Endothelial cell of umbilical vein (primary cell): ENCODE results near the gene GLI1. TPM values are rescaled to one million over a fixed set of nuclear protein-coding genes. Genes with fewer than 3 reads are reported as not detected.

ENCODE experiments used
- BruUV-seq: library from RNA; stranded (reverse); fragments of 400-500 nt; replicated peaks from 2 replicates; lab custom pipeline; 2021; lab: Mats Ljungman, UMichigan
- CTCF ChIA-PET: fragments of 300-600, 350-600 bp; sonication (Branson Sonifier 250); formaldehyde crosslinking; loops from one replicate; lab custom pipeline; 2021; ENCODE audit warnings: antibody characterized with exemption, inconsistent platforms; lab: Charles Lee
- POLR2A ChIA-PET: fragments of 300-600, 350-600 bp; sonication (Branson Sonifier 250); formaldehyde crosslinking; loops from one replicate; lab custom pipeline; 2021; ENCODE audit warnings: antibody characterized with exemption, inconsistent platforms; lab: Charles Lee
- DNase-seq: peaks from one replicate; pipeline ENCODE4 v3.0.0-alpha.2; 2011; ENCODE audit warnings: low read depth, low spot score
- FAIRE-seq: peaks from 2 replicates; lab custom pipeline; 2011; peaks lifted over from hg19 to GRCh38; lab: Jason Lieb, UNC
- H2AFZ ChIP-seq: 2 replicates; pipeline ENCODE4 v1.6.0; 2012; ENCODE audit warnings: low read depth, low read length, control low read depth, inconsistent platforms
- H3K27ac ChIP-seq: 2 replicates; pipeline ENCODE4 v1.5.1; 2011; ENCODE audit warnings: low read depth, mild to moderate bottlenecking, control low read depth, low read length, moderate library complexity; ENCODE audit not compliant: insufficient read depth
- H3K27me3 ChIP-seq, 2 experiments: 2 replicates each; pipeline versions ENCODE4 v1.6.0 to v1.6.1; 2011; ENCODE audit warnings: low read length in 2 of 2, mixed read lengths in 1 of 2; ENCODE audit not compliant: control insufficient read depth in 2 of 2, insufficient read depth in 2 of 2
- H3K36me3 ChIP-seq, 2 experiments: 2 replicates in 1 of 2; 3 replicates in 1 of 2; pipeline ENCODE4 v1.5.1; 2011; ENCODE audit warnings: low read length in 2 of 2, mild to moderate bottlenecking in 1 of 2, moderate library complexity in 1 of 2; ENCODE audit not compliant: control insufficient read depth in 2 of 2, insufficient read depth in 2 of 2; ENCODE audit errors: extremely low read depth in 1 of 2
- H3K4me1 ChIP-seq: 3 replicates; pipeline ENCODE4 v1.5.1; 2011; ENCODE audit warnings: mild to moderate bottlenecking, low read length; ENCODE audit not compliant: control insufficient read depth, insufficient read depth; ENCODE audit errors: extremely low read depth
- H3K4me2 ChIP-seq: 2 replicates; pipeline ENCODE4 v1.6.1; 2011; ENCODE audit warnings: low read length, control low read depth, mixed read lengths; ENCODE audit not compliant: insufficient read depth
- H3K4me3 ChIP-seq, 3 experiments: fragments of 200-600 bp in 1 of 3; sonication (generic), shearing (Covaris generic) in 1 of 3; replicated peaks in 1 of 3; 2 replicates each; pipeline ENCODE4 v1.5.1; 2011 to 2016; ENCODE audit warnings: control low read depth in 3 of 3, low read length in 3 of 3, mild to moderate bottlenecking in 2 of 3, inconsistent platforms in 1 of 3, low read depth in 1 of 3, moderate library complexity in 1 of 3; ENCODE audit not compliant: insufficient read depth in 1 of 3
- H3K79me2 ChIP-seq: 2 replicates; pipeline ENCODE4 v1.6.0; 2012; ENCODE audit warnings: low read length, inconsistent platforms; ENCODE audit not compliant: control insufficient read depth, insufficient read depth
- H3K9ac ChIP-seq: replicated peaks from 2 replicates; pipeline ENCODE3; 2011; ENCODE audit warnings: low read length, control low read depth; ENCODE audit not compliant: insufficient read depth; ENCODE audit errors: extremely low read depth
- H3K9me1 ChIP-seq: replicated peaks from 3 replicates; pipeline ENCODE4 v1.6.0; 2011; ENCODE audit warnings: mild to moderate bottlenecking, low read length; ENCODE audit not compliant: control insufficient read depth, insufficient read depth; ENCODE audit errors: extremely low read depth
- H3K9me3 ChIP-seq: replicated peaks from 2 replicates; pipeline ENCODE4 v1.5.1; 2012; ENCODE audit warnings: low read length, inconsistent platforms; ENCODE audit not compliant: control insufficient read depth, insufficient read depth
- H4K20me1 ChIP-seq: replicated peaks from 2 replicates; pipeline ENCODE3; 2011; ENCODE audit warnings: mild to moderate bottlenecking, low read length; ENCODE audit not compliant: control insufficient read depth, insufficient read depth; ENCODE audit errors: extremely low read depth
- EZH2 ChIP-seq: IDR thresholded peaks from 2 replicates; pipeline ENCODE4 v1.6.1; 2012; ENCODE audit warnings: borderline replicate concordance, low read depth, mild to moderate bottlenecking, moderate library complexity, low read length, inconsistent platforms; ENCODE audit not compliant: severe bottlenecking
- FOS ChIP-seq: IDR thresholded peaks from 2 replicates; pipeline ENCODE4 v1.6.1; 2011; ENCODE audit warnings: mild to moderate bottlenecking, low read length, moderate library complexity, borderline replicate concordance; ENCODE audit not compliant: insufficient read depth
- GATA2 ChIP-seq: IDR thresholded peaks from 2 replicates; pipeline ENCODE4 v1.7.0; 2011; ENCODE audit warnings: low read depth, mild to moderate bottlenecking, moderate library complexity, mixed read lengths, low read length; ENCODE audit not compliant: insufficient read length, insufficient read depth
- JUN ChIP-seq: IDR thresholded peaks from 2 replicates; pipeline ENCODE4 v1.6.1; 2011; ENCODE audit warnings: borderline replicate concordance, low read depth; ENCODE audit not compliant: insufficient read length, insufficient read depth
- MAX ChIP-seq: IDR thresholded peaks from 2 replicates; pipeline ENCODE4 v1.6.1; 2011; ENCODE audit not compliant: insufficient read depth, insufficient read length
- MYC ChIP-seq: IDR thresholded peaks from one replicate; pipeline ENCODE4 v1.6.1; 2011; ENCODE audit warnings: mild to moderate bottlenecking, low read depth, low read length
- POLR2A ChIP-seq: IDR thresholded peaks from 2 replicates; pipeline ENCODE4 v1.6.1; 2012; ENCODE audit warnings: low read depth, mild to moderate bottlenecking, control low read depth, low read length
- POLR2AphosphoS5 ChIP-seq: IDR thresholded peaks from 2 replicates; pipeline ENCODE4 v1.6.1; 2012; ENCODE audit warnings: low read depth, mild to moderate bottlenecking, control low read depth, low read length, moderate library complexity; ENCODE audit not compliant: insufficient read depth
- dilution Hi-C: fragments of 300-500 bp; cut with MboI; formaldehyde crosslinking; loops from one replicate; pipeline ENCODE4 v1.15.0; 2019; ENCODE audit warnings: low sequenced_read_pairs; ENCODE audit not compliant: extremely low pct_ligation_motif_present
- intact Hi-C: fragments of 100-400 bp; cut with micrococcal nuclease; formaldehyde crosslinking; loops from one replicate; pipeline ENCODE4 v1.10.0; 2022
- polyA plus RNA-seq, 4 experiments: library from polyadenylated mRNA; depleted of rRNA in 3 of 4; stranded (reverse) in 3 of 4; unstranded in 1 of 4; fragments of >200 nt; gene quantifications; 2 replicates each; pipeline versions ENCODE4 v1.2.1 to v1.2.3, GENCODE V29; 2011 to 2012; ENCODE audit warnings: missing spikeins in 1 of 4
- total RNA-seq: library from RNA; stranded (reverse); gene quantifications from 2 replicates; pipeline ENCODE4 v1.2.3, GENCODE V29; 2021
- TF ChIP-seq, protein P1 (sequence below), 2 donors: IDR thresholded peaks; 1 replicate in 1 of 2; 2 replicates in 1 of 2; pipeline ENCODE4 v1.5.1; 2011; ENCODE audit warnings: low read length in 2 of 2, mild to moderate bottlenecking in 2 of 2, moderate library complexity in 2 of 2, control low read depth in 1 of 2, inconsistent platforms in 1 of 2, low read depth in 1 of 2; ENCODE audit not compliant: insufficient read depth in 1 of 2; ENCODE audit errors: extremely low read depth in 1 of 2

Gene GLI1
- total and polyA plus RNA-seq, 2 donors (not counting 3 experiments of a cell fraction or from before 2014, with no cell fraction given): 0.10 to 0.29 TPM

GRCh38 chr12:57496822-57497221 is 37.2 kb downstream of the GLI1 start:
- Histone ChIP-seq H3K27ac (no peak overlapping the region), H2AFZ (no peak overlapping the region), H3K9me3 (no peaks in the 10 kb centered on the region), H3K36me3 (peaks cover 26 to 28% of the 10 kb centered on the region in 2 experiments), H3K4me3 (no peak overlapping the region), H3K4me2 (no peak overlapping the region), H4K20me1 (no peaks in the 10 kb centered on the region), H3K27me3 (no peaks in the 10 kb centered on the region), H3K79me2 (no peaks in the 10 kb centered on the region), H3K4me1 (no peaks in the 10 kb centered on the region), H3K9ac (no peak overlapping the region), H3K9me1 (no peaks in the 10 kb centered on the region)
- dilution Hi-C loops: no loop called here
- TF ChIP-seq, protein P1, sequence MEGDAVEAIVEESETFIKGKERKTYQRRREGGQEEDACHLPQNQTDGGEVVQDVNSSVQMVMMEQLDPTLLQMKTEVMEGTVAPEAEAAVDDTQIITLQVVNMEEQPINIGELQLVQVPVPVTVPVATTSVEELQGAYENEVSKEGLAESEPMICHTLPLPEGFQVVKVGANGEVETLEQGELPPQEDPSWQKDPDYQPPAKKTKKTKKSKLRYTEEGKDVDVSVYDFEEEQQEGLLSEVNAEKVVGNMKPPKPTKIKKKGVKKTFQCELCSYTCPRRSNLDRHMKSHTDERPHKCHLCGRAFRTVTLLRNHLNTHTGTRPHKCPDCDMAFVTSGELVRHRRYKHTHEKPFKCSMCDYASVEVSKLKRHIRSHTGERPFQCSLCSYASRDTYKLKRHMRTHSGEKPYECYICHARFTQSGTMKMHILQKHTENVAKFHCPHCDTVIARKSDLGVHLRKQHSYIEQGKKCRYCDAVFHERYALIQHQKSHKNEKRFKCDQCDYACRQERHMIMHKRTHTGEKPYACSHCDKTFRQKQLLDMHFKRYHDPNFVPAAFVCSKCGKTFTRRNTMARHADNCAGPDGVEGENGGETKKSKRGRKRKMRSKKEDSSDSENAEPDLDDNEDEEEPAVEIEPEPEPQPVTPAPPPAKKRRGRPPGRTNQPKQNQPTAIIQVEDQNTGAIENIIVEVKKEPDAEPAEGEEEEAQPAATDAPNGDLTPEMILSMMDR (IDR thresholded peaks at IDR 0.05; ENCODE audit: extremely low read depth in 1 of 2, insufficient read depth in 1 of 2, low read depth in 1 of 2, low read length in 2 of 2): no peak
- TF ChIP-seq MYC (no peak), EZH2 (no peak), FOS (no peak), MAX (no peak), POLR2A (no peak), JUN (no peak), POLR2AphosphoS5 (no peak), GATA2 (no peak)
- intact Hi-C loops: no loop called here
- no peak for DNase-seq
- ChIA-PET POLR2A (no interaction called here), CTCF (interaction anchor here (1.0 kb wide), 2 partner anchors 8 to 38 kb away, joined by 3 read pairs; partner anchors contain the start of gene GLI1)
- no peak for FAIRE-seq
- no TSS peak for BruUV-seq
